ENCODE data around the gene KLHL29.

GRCh38 chr2:23614701-23615100 is 229.7 kb downstream of the KLHL29 start:
- TF ChIP-seq POLR2A (IDR thresholded peaks at IDR 0.05; ENCODE audit: low read depth, low read length) (no peak), POLR2AphosphoS5 (IDR thresholded peaks at IDR 0.05; ENCODE audit: low read depth, low read length) (no peak)
